ENCODE results near the gene TMPRSS11A. TPM values are rescaled to one million over a fixed set of nuclear protein-coding genes. Genes with fewer than 3 reads are reported as not detected.

Gene TMPRSS11A
- not detected for total RNA-seq
- long read RNA-seq, result 0 reads

- DNase-seq, result no peak
- intact Hi-C loops (cut with micrococcal nuclease), result no loop called here
- ATAC-seq, result no peak
Observed at GRCh38 chr4:67963356-67963755, at the start of gene TMPRSS11A. Gene TMPRSS11A, minus strand, starts transcription at chr4:67963493. Its CDS starts 100 bp downstream, at chr4:67963393.

- ATAC-seq (no peak), DNase-seq (no peak)
- intact Hi-C loops (cut with micrococcal nuclease), result no loop called here
Observed at GRCh38 chr4:68011684-68012083, 48.4 kb upstream of the TMPRSS11A start.

- DNase-seq (no peak), ATAC-seq (no peak)
- intact Hi-C loops (cut with micrococcal nuclease), result no loop called here
Observed at GRCh38 chr4:68002906-68003305, 39.6 kb upstream of the TMPRSS11A start.

GRCh38 chr4:67996127-67996526 lies 32.8 kb upstream of the TMPRSS11A start:
- no peak for ATAC-seq
- no peak for DNase-seq
- intact Hi-C loops (cut with micrococcal nuclease), result no loop called here

- ATAC-seq (no peak), DNase-seq (no peak)
- intact Hi-C loops (cut with micrococcal nuclease), result no loop called here
Observed at GRCh38 chr4:67988991-67989390, 25.7 kb upstream of the TMPRSS11A start.

- intact Hi-C loops (cut with micrococcal nuclease), result no loop called here
- no peak for ATAC-seq
- no peak for DNase-seq
Observed at GRCh38 chr4:67983333-67983732, 20.0 kb upstream of the TMPRSS11A start.

GRCh38 chr4:67980512-67980911 lies 17.2 kb upstream of the TMPRSS11A start:
- ATAC-seq, result no peak
- no peak for DNase-seq
- intact Hi-C loops (cut with micrococcal nuclease), result no loop called here

GRCh38 chr4:67973608-67974007 lies 10.3 kb upstream of the TMPRSS11A start:
- DNase-seq (no peak), ATAC-seq (no peak)
- intact Hi-C loops (cut with micrococcal nuclease), result no loop called here

- intact Hi-C loops (cut with micrococcal nuclease), result no loop called here
Observed at GRCh38 chr4:67954890-67955289, 8.4 kb downstream of the TMPRSS11A start.

GRCh38 chr4:67941074-67941473 lies 22.2 kb downstream of the TMPRSS11A start:
- DNase-seq (no peak), ATAC-seq (no peak)
- intact Hi-C loops (cut with micrococcal nuclease), result no loop called here

More at GRCh38 chr4:67954890-67955289, 8.4 kb downstream of the TMPRSS11A start:
- no peak for ATAC-seq
- no peak for DNase-seq

- DNase-seq (no peak), ATAC-seq (no peak)
- intact Hi-C loops (cut with micrococcal nuclease), result no loop called here
Observed at GRCh38 chr4:67940506-67940905, 22.8 kb downstream of the TMPRSS11A start.

GRCh38 chr4:67939195-67939594 lies 24.1 kb downstream of the TMPRSS11A start:
- ATAC-seq (no peak), DNase-seq (no peak)
- intact Hi-C loops (cut with micrococcal nuclease), result no loop called here

GRCh38 chr4:67935888-67936287 lies 27.4 kb downstream of the TMPRSS11A start:
- intact Hi-C loops (cut with micrococcal nuclease), result no loop called here
- ATAC-seq (no peak), DNase-seq (no peak)

- intact Hi-C loops (cut with micrococcal nuclease), result no loop called here
- DNase-seq (no peak), ATAC-seq (no peak)
Observed at GRCh38 chr4:67934628-67935027, 28.7 kb downstream of the TMPRSS11A start.

GRCh38 chr4:67933755-67934154 lies 29.5 kb downstream of the TMPRSS11A start:
- ATAC-seq (no peak), DNase-seq (no peak)
- intact Hi-C loops (cut with micrococcal nuclease), result no loop called here

GRCh38 chr4:67933038-67933437 lies 30.3 kb downstream of the TMPRSS11A start:
- no peak for ATAC-seq
- intact Hi-C loops (cut with micrococcal nuclease), result no loop called here
- no peak for DNase-seq

GRCh38 chr4:67931256-67931655 lies 32.0 kb downstream of the TMPRSS11A start:
- DNase-seq (no peak), ATAC-seq (no peak)
- intact Hi-C loops (cut with micrococcal nuclease), result no loop called here

GRCh38 chr4:67929426-67929825 lies 33.9 kb downstream of the TMPRSS11A start:
- intact Hi-C loops (cut with micrococcal nuclease), result no loop called here

GRCh38 chr4:67928546-67928945 lies 34.7 kb downstream of the TMPRSS11A start:
- ATAC-seq, result no peak
- intact Hi-C loops (cut with micrococcal nuclease), result no loop called here

More at GRCh38 chr4:67929426-67929825, 33.9 kb downstream of the TMPRSS11A start:
- DNase-seq (no peak), ATAC-seq (no peak)

GRCh38 chr4:67927251-67927650 lies 36.0 kb downstream of the TMPRSS11A start:
- ATAC-seq (no peak), DNase-seq (no peak)
- intact Hi-C loops (cut with micrococcal nuclease), result no loop called here

More at GRCh38 chr4:67928546-67928945, 34.7 kb downstream of the TMPRSS11A start:
- DNase-seq, result no peak

GRCh38 chr4:67926485-67926884 lies 36.8 kb downstream of the TMPRSS11A start:
- intact Hi-C loops (cut with micrococcal nuclease), result no loop called here
- DNase-seq (no peak), ATAC-seq (no peak)

GRCh38 chr4:67922697-67923096 lies 40.6 kb downstream of the TMPRSS11A start:
- intact Hi-C loops (cut with micrococcal nuclease), result no loop called here
- no peak for DNase-seq
- no peak for ATAC-seq
